ENCODE measurements around the gene MPPED2. TPM values are rescaled to one million over a fixed set of nuclear protein-coding genes. Genes with fewer than 3 reads are reported as not detected.

Gene MPPED2
- total RNA-seq, 1 donor from 2014 or later, result 5.3 TPM

DNA sequence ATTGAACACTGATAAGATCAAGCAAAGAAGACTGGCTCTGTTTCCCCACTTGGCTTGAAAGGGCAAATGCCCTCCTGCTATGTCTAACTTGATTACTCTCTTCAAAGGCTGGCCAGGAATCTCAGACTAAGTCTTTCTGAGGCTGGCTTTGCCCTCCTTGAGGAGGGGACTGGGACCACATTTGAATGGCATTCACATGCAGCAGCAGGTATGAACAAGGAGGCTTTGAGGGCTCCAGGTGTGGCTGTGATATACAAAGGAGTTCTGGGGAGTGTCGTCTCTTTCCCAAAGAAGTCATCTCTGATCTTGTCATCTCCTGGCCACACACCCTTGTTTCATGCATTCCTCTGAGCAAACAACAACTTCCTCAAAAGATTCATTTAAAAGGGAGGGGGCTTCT lies 132.4 kb downstream of the MPPED2 start:
- Histone ChIP-seq H3K27me3 (no peaks in the 10 kb centered on the region), H3K27ac (no peak overlapping the region), H3K4me1 (peaks cover 0 to 15% of the 10 kb centered on the region in 2 donors), H3K4me3 (no peak overlapping the region), H3K36me3 (no peaks in the 10 kb centered on the region), H3K9me3 (no peaks in the 10 kb centered on the region)
- DNase-seq (ENCODE audit: low spot score in 2 of 2), result no peak
- no peak for TF ChIP-seq CTCF (IDR thresholded peaks at IDR 0.05)
- intact Hi-C loops (cut with DNase I), result no loop called here

DNA sequence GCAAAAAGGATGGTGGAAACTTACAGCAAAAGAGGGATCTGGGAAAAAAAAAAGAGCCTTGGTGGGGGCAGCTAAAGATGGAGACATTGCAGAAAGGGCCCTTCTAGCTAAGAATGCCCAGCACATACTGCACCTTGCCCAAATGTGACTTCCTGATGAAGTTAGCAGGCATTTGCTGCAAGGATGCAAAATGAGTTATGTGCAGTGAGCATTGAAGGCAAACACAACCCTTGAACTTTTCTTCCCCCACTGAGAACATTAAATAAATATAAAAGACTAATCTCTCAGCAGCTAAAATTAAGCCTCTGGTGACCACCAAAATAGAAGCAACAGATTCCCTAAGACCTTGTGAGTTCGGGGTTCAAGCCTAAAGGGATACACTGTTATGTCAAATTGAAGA lies 133.3 kb downstream of the MPPED2 start:
- Histone ChIP-seq H3K27me3 (no peaks in the 10 kb centered on the region), H3K4me3 (no peak overlapping the region), H3K36me3 (no peaks in the 10 kb centered on the region), H3K4me1 (peaks cover 0 to 15% of the 10 kb centered on the region in 2 donors), H3K9me3 (no peaks in the 10 kb centered on the region), H3K27ac (no peak overlapping the region)
- intact Hi-C loops (cut with DNase I), result no loop called here
- TF ChIP-seq CTCF (IDR thresholded peaks at IDR 0.05), result no peak
- DNase-seq (ENCODE audit: low spot score in 2 of 2), result no peak

- DNase-seq (ENCODE audit: low spot score in 2 of 2), result no peak
- H3K4me3 ChIP-seq, result no peak overlapping the region
- H3K4me1 ChIP-seq, result peaks cover 0 to 15% of the 10 kb centered on the region in 2 donors
- TF ChIP-seq CTCF (IDR thresholded peaks at IDR 0.05), result no peak
- intact Hi-C loops (cut with DNase I), result no loop called here
- no peak overlapping the region for H3K27ac ChIP-seq
- H3K9me3 ChIP-seq, result no peaks in the 10 kb centered on the region
- no peaks in the 10 kb centered on the region for H3K36me3 ChIP-seq
- no peaks in the 10 kb centered on the region for H3K27me3 ChIP-seq
These were observed 134.0 kb downstream of the MPPED2 start for GRCh38 chr11:30452114-30452513.

DNA sequence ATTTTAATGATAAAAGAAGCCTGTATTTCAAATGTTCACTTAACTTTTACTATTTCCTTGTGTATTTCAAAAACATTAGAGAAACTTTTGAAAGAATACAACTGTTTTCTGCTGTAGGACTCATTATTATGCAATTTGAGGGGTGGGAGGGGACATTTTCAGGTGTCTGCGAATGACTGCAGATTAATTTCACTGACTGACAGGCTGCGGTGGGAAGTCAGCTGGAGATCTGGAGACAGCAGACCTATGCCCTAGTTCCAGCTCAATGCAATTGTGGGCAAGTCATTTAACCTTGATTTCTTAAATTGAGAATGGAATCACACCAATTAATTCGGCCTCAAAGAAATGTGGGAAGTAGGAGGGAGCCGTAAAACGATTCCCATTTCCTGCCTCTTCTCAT lies 134.5 kb downstream of the MPPED2 start:
- TF ChIP-seq CTCF (IDR thresholded peaks at IDR 0.05), result no peak
- intact Hi-C loops (cut with DNase I), result no loop called here
- Histone ChIP-seq H3K4me3 (no peak overlapping the region), H3K27me3 (no peaks in the 10 kb centered on the region), H3K9me3 (no peaks in the 10 kb centered on the region), H3K36me3 (no peaks in the 10 kb centered on the region), H3K4me1 (peaks cover 0 to 17% of the 10 kb centered on the region in 2 donors), H3K27ac (no peak overlapping the region)
- DNase-seq (ENCODE audit: low spot score in 2 of 2), result no peak

DNA sequence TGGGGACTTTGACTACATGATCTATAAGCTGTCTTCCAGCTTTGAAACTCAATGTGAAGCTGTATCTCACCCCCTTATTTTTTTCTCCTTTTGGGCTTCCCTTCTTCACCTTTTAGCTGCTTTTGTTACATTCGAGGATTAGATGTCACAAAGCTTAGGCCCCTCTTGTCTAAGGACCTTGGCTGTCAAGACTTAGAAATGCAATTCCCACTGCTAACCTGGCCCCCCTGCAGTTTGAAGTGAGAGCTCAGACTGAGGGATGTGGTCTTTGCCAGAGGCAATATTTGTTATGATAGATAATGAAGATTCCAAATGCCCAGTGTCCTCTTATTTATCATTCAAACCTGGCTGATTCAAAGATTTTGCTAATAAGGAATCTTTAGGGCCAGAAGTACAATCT lies 135.0 kb downstream of the MPPED2 start:
- no peak for DNase-seq (ENCODE audit: low spot score in 2 of 2)
- Histone ChIP-seq H3K4me3 (no peak overlapping the region), H3K27ac (no peak overlapping the region), H3K4me1 (peaks cover 0 to 21% of the 10 kb centered on the region in 2 donors), H3K9me3 (no peaks in the 10 kb centered on the region), H3K36me3 (no peaks in the 10 kb centered on the region), H3K27me3 (no peaks in the 10 kb centered on the region)
- intact Hi-C loops (cut with DNase I), result no loop called here
- no peak for TF ChIP-seq CTCF (IDR thresholded peaks at IDR 0.05)

DNA sequence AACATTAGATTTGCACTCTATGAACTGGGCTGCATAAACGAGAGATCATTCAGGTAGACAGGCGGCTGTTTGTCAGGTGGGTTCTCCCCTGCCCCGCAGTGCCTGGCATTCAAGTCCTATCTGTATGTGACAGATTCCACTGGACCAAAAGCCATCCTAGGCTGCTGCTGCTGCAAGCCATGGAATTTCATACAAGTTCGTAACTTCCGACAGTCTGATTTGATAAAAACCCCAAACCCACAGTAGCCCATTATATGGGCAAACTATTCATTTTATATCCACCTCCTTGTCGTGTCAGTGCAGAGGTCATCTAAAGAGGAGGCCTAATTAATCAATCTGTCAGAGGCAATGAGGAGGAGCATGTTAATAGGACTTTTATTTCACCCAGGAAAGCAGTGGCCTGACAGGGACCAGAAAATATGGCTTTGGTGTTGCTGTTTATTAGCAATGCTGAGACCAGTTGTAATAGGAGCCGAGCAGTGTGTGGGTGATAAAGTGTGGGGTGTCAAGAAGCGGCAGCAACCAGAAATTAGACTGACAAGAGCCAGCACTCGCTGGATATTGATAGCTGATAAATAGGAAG lies 139.0 kb downstream of the MPPED2 start:
- peaks cover 0 to 22% of the 10 kb centered on the region in 2 donors for H3K4me1 ChIP-seq
- no peaks in the 10 kb centered on the region for H3K9me3 ChIP-seq
- no peak for DNase-seq (ENCODE audit: low spot score in 2 of 2)
- no peaks in the 10 kb centered on the region for H3K36me3 ChIP-seq
- intact Hi-C loops (cut with DNase I), result no loop called here
- no peak overlapping the region for H3K4me3 ChIP-seq
- TF ChIP-seq CTCF (IDR thresholded peaks at IDR 0.05), result no peak
- H3K27me3 ChIP-seq, result no peaks in the 10 kb centered on the region
- H3K27ac ChIP-seq, result no peak overlapping the region

All from ascending aorta (tissue), 2 donors.